HCT116 (cell line): ENCODE data around the gene INTU. TPM values are rescaled to one million over a fixed set of nuclear protein-coding genes. Genes with fewer than 3 reads are reported as not detected.

ENCODE experiments used
- ATAC-seq: fragments of 200-7000 bp; cut with Tn5 transposase; 2 replicates; pipeline ENCODE4 v1.9.1; 2020; ENCODE audit warnings: mild to moderate bottlenecking, moderate library complexity
- BruUV-seq: library from RNA; stranded (reverse); fragments of 400-500 nt; replicated peaks from 2 replicates; lab custom pipeline; 2021; lab: Mats Ljungman, UMichigan
- CTCF ChIA-PET: fragments of 300-600 bp; sonication (Branson Sonifier 250); formaldehyde crosslinking; loops from one replicate; lab custom pipeline; 2021; ENCODE audit warnings: antibody characterized with exemption; lab: Charles Lee
- POLR2A ChIA-PET: fragments of 300-600, 350-600 bp; sonication (Branson Sonifier 250); formaldehyde crosslinking; loops from one replicate; lab custom pipeline; 2021; ENCODE audit warnings: antibody characterized with exemption; lab: Charles Lee
- RAD21 ChIA-PET, 2 experiments: fragments of 300-600 bp; sonication (Branson Sonifier 250); formaldehyde crosslinking; loops; one replicate each; lab custom pipeline; 2023; ENCODE audit warnings: low total read pairs in 2 of 2; ENCODE audit not compliant: uncharacterized antibody in 2 of 2, unreplicated experiment in 2 of 2, low non-redundant PET in 1 of 2; lab: Charles Lee
- DNase-seq: peaks from one replicate; pipeline ENCODE4 v3.0.0-alpha.2; 2010; ENCODE audit warnings: low read depth, low spot score
- H2AFZ ChIP-seq: fragments of 200-600 bp; shearing (Covaris generic), sonication (generic); 2 replicates; pipeline ENCODE4 v1.6.1; 2017; ENCODE audit warnings: low read depth, mixed run types, mixed read lengths, antibody characterized with exemption, low read length; ENCODE audit not compliant: poor library complexity, severe bottlenecking
- H3K27ac ChIP-seq: 2 replicates; pipeline ENCODE4 v1.5.1; 2012; ENCODE audit warnings: low read depth, low read length
- H3K27me3 ChIP-seq: fragments of 200-600 bp; sonication (generic); 2 replicates; pipeline ENCODE4 v1.6.1; 2016; ENCODE audit warnings: mixed run types, low read length, mixed read lengths; ENCODE audit not compliant: insufficient read depth
- H3K36me3 ChIP-seq, 2 experiments: fragments of 200-500 bp in 1 of 2; fragments of 200-600 bp in 1 of 2; sonication (Bioruptor generic) in 1 of 2; sonication (generic) in 1 of 2; 2 replicates each; pipeline versions ENCODE4 v1.5.1 to v1.6.1; 2014 to 2016; ENCODE audit warnings: low read length in 2 of 2, inconsistent platforms in 1 of 2, mixed read lengths in 1 of 2, mixed run types in 1 of 2; ENCODE audit not compliant: insufficient read depth in 2 of 2, control insufficient read depth in 1 of 2
- H3K4me1 ChIP-seq, 2 experiments: fragments of 200-600 bp in 1 of 2; sonication (generic) in 1 of 2; 2 replicates each; pipeline versions ENCODE4 v1.5.1 to v1.6.1; 2012 to 2017; ENCODE audit warnings: low read length in 2 of 2, inconsistent platforms in 1 of 2, mild to moderate bottlenecking in 1 of 2, mixed read lengths in 1 of 2, mixed run types in 1 of 2, moderate library complexity in 1 of 2; ENCODE audit not compliant: insufficient read depth in 2 of 2, control insufficient read depth in 1 of 2
- H3K4me2 ChIP-seq: fragments of 200-600 bp; sonication (generic); 2 replicates; pipeline ENCODE4 v1.6.1; 2017; ENCODE audit warnings: mixed run types, low read length, mixed read lengths
- H3K4me3 ChIP-seq, 2 experiments: fragments of 200-600 bp in 1 of 2; sonication (generic) in 1 of 2; replicated peaks in 1 of 2; 2 replicates each; pipeline ENCODE4 v1.5.1; 2011 to 2016; ENCODE audit warnings: low read length in 2 of 2, control low read depth in 1 of 2, low read depth in 1 of 2, mild to moderate bottlenecking in 1 of 2, mixed read lengths in 1 of 2, mixed run types in 1 of 2
- H3K79me2 ChIP-seq: fragments of 200-600 bp; sonication (generic); 2 replicates; pipeline ENCODE4 v1.6.1; 2017; ENCODE audit warnings: mild to moderate bottlenecking, mixed run types, low read length, moderate library complexity, mixed read lengths; ENCODE audit not compliant: insufficient read depth
- H3K9ac ChIP-seq: fragments of 200-600 bp; sonication (generic); 2 replicates; pipeline ENCODE4 v1.6.1; 2016; ENCODE audit warnings: low read length, mixed read lengths
- H3K9me2 ChIP-seq: fragments of 200-600 bp; sonication (generic), shearing (Covaris generic); 2 replicates; pipeline ENCODE4 v1.6.1; 2017; ENCODE audit warnings: mixed run types, mild to moderate bottlenecking, moderate library complexity; ENCODE audit not compliant: insufficient read depth
- H3K9me3 ChIP-seq, 2 experiments: fragments of 200-500 bp in 1 of 2; fragments of 200-600 bp in 1 of 2; sonication (Bioruptor generic) in 1 of 2; sonication (generic) in 1 of 2; 2 replicates each; pipeline ENCODE4 v1.6.1; 2014 to 2017; ENCODE audit warnings: low read length in 2 of 2, mixed read lengths in 2 of 2, inconsistent platforms in 1 of 2, low read depth in 1 of 2, mild to moderate bottlenecking in 1 of 2, mixed run types in 1 of 2, moderate library complexity in 1 of 2; ENCODE audit not compliant: control insufficient read depth in 1 of 2, insufficient read depth in 1 of 2
- H4K20me1 ChIP-seq: fragments of 200-600 bp; sonication (generic), shearing (Covaris generic); 2 replicates; pipeline ENCODE4 v1.6.1; 2017; ENCODE audit warnings: mixed run types, mild to moderate bottlenecking, moderate library complexity; ENCODE audit not compliant: insufficient read depth
- CEBPB ChIP-seq: IDR thresholded peaks from 2 replicates; pipeline ENCODE4 v1.6.1; 2012; ENCODE audit warnings: low read depth
- CTCF ChIP-seq, 3 experiments: fragments of 200-600 bp in 1 of 3; sonication (generic) in 1 of 3; IDR thresholded peaks in 2 of 3; conservative IDR thresholded peaks in 1 of 3; 2 replicates each; pipeline ENCODE4 v1.5.1; 2012 to 2017; ENCODE audit warnings: low read depth in 2 of 3, low read length in 2 of 3, antibody characterized with exemption in 1 of 3, borderline replicate concordance in 1 of 3, control low read depth in 1 of 3, mild to moderate bottlenecking in 1 of 3, mixed read lengths in 1 of 3, mixed run types in 1 of 3, moderate library complexity in 1 of 3; ENCODE audit not compliant: insufficient read depth in 1 of 3
- EZH2phosphoT487 ChIP-seq: fragments of 200-600 bp; IDR thresholded peaks from 2 replicates; pipeline ENCODE4 v1.6.1; 2018; ENCODE audit warnings: antibody characterized with exemption, borderline replicate concordance
- FOSL1 ChIP-seq: IDR thresholded peaks from 2 replicates; pipeline ENCODE4 v1.6.1; 2012; ENCODE audit warnings: low read depth
- JUND ChIP-seq: IDR thresholded peaks from 2 replicates; pipeline ENCODE4 v1.6.1; 2012
- POLR2A ChIP-seq: IDR thresholded peaks from 2 replicates; pipeline ENCODE4 v1.7.0; 2011; ENCODE audit warnings: borderline replicate concordance; ENCODE audit not compliant: insufficient read depth, insufficient read length; ENCODE audit errors: extremely low read depth
- RAD21 ChIP-seq: IDR thresholded peaks from 2 replicates; pipeline ENCODE4 v1.6.1; 2012; ENCODE audit warnings: low read depth, mild to moderate bottlenecking
- SIN3A ChIP-seq: IDR thresholded peaks from 2 replicates; pipeline ENCODE4 v1.6.1; 2012; ENCODE audit warnings: low read depth
- SP1 ChIP-seq: IDR thresholded peaks from 2 replicates; pipeline ENCODE4 v1.6.1; 2012; ENCODE audit warnings: low read depth
- TCF7L2 ChIP-seq: IDR thresholded peaks from 2 replicates; pipeline ENCODE4 v1.7.0; 2011; ENCODE audit warnings: borderline replicate concordance, inconsistent platforms; ENCODE audit not compliant: insufficient read depth, insufficient read length; ENCODE audit errors: extremely low read depth
- intact Hi-C: fragments of 100-400 bp; cut with micrococcal nuclease; formaldehyde crosslinking; loops from 2 replicates; pipeline ENCODE4 v1.10.0; 2022
- total RNA-seq: library from RNA; stranded (reverse); gene quantifications from one replicate; pipeline ENCODE4 v1.2.1, GENCODE V29; 2021; ENCODE audit not compliant: unreplicated experiment

Gene INTU
- total RNA-seq, 1 experiment from 2014 or later, result 12.0 TPM

- Histone ChIP-seq H2AFZ (no peak overlapping the region), H3K4me1 (peaks cover 9 to 27% of the 10 kb centered on the region in 2 experiments), H3K9ac (no peak overlapping the region), H3K79me2 (no peaks in the 10 kb centered on the region), H3K9me3 (no peaks in the 10 kb centered on the region), H4K20me1 (no peaks in the 10 kb centered on the region), H3K4me2 (no peak overlapping the region; the same call in 1 of the 2 replicates), H3K9me2 (no peaks in the 10 kb centered on the region), H3K36me3 (no peaks in the 10 kb centered on the region; a peak in 1 of 4 replicates), H3K4me3 (no peak overlapping the region), H3K27me3 (no peaks in the 10 kb centered on the region), H3K27ac (no peak overlapping the region)
- peak; percentile 2 for DNase-seq
- no TSS peak for BruUV-seq
- intact Hi-C loops, result no loop called here
- ChIA-PET CTCF (no interaction called here), RAD21 (no interaction called here), POLR2A (no interaction called here)
- ATAC-seq, result no peak
- TF ChIP-seq RAD21, result no peak
- no peak for TF ChIP-seq CEBPB
- no peak for TF ChIP-seq SIN3A
- TF ChIP-seq FOSL1, result no peak
- TF ChIP-seq, all 23 proteins: peak for 0
Measured at GRCh38 chr4:127685292-127685691, 52.5 kb downstream of the INTU start.

GRCh38 chr4:127686658-127687057 is 53.9 kb downstream of the INTU start:
- Histone ChIP-seq H3K4me3 (peak overlapping the region in 1 of 2 experiments; percentile 5; a peak in 1 of 4 replicates), H3K79me2 (no peaks in the 10 kb centered on the region), H3K36me3 (no peaks in the 10 kb centered on the region; a peak in 1 of 4 replicates), H3K4me1 (peaks cover 9 to 27% of the 10 kb centered on the region in 2 experiments), H2AFZ (no peak overlapping the region), H3K27ac (no peak overlapping the region), H4K20me1 (no peaks in the 10 kb centered on the region), H3K9me3 (no peaks in the 10 kb centered on the region), H3K9ac (peak overlapping the region; percentile 10; the same call in 1 of the 2 replicates), H3K9me2 (no peaks in the 10 kb centered on the region), H3K4me2 (peak overlapping the region; percentile 60), H3K27me3 (no peaks in the 10 kb centered on the region)
- ChIA-PET RAD21 (no interaction called here), CTCF (no interaction called here), POLR2A (no interaction called here)
- peak; percentile 87 for ATAC-seq
- TF ChIP-seq CTCF (IDR thresholded peaks at IDR 0.05 in 2 of 3, conservative IDR thresholded peaks at IDR 0.05 in 1 of 3; ENCODE audit: borderline replicate concordance in 1 of 3, insufficient read depth in 1 of 3, low read depth in 2 of 3, low read length in 2 of 3), result no peak
- peak; percentile 37; the same call in 1 of the 2 replicates for TF ChIP-seq SP1
- no peak for TF ChIP-seq TCF7L2
- TF ChIP-seq EZH2phosphoT487, result no peak
- TF ChIP-seq FOSL1, result peak; percentile 85
- TF ChIP-seq SIN3A, result no peak
- TF ChIP-seq POLR2A, result no peak
- peak; percentile 80 for TF ChIP-seq JUND
- TF ChIP-seq CEBPB, result 0 out of 2 replicates have a peak, but pooled peaks have one; percentile 9
- no TSS peak for BruUV-seq
- peak; percentile 45 for DNase-seq
- intact Hi-C loops, result no loop called here
